Measurements from ENCODE around the gene AOPEP. TPM values are rescaled to one million over a fixed set of nuclear protein-coding genes. Genes with fewer than 3 reads are reported as not detected.

Gene AOPEP
- polyA plus RNA-seq, 1 of the 3 experiments (the other 2 are of a cell fraction): 54.6 TPM

DNA sequence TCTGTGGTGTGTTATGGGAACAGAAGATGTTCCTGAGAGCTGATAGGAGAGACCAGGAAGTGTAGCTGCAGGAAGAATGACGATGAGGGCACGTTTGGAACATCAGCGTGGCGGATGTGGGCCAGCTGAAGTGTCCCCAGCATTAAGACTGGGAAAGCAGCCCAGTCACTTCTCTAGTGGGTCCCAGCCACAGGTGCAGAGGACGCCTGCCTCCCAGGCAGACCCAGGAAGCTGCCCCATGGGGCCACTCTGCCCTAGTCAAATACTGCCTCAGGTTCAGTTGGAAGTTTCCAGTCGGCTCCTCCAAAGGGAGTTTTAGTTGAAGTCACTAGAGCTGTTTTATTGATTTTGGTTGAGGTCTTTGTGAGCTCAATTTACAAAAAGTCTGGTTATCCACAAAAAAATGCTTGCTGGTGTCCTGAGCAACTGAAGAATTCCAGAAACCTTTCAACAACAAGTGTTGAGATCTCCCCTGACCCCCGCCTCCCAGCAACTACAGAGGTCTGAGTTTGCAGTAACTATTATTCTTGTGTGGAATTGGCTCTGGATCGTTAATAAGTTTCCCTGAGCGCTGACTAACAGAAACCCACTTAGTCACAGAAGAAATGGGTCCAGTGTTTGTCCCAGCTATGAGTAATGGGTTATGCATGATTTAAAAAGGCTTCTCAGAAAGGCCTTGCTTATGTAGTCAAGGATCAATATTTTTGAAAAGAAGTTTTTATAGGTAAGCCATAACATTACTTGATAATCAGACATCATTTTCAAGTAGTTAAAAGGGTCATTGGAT is 296.9 kb downstream of the AOPEP start:
- 44% methylated on average over 9 of the region's 9 CpGs for WGBS (ENCODE audit: low lambda C conversion rate)
- H3K4me1 ChIP-seq (ENCODE audit: control insufficient read depth in 1 of 2, insufficient read depth in 2 of 2, low read depth in 1 of 2, low read length in 1 of 2): peaks cover 43 to 53% of the 10 kb centered on the region in 2 experiments
- no peaks in the 10 kb centered on the region for H3K27me3 ChIP-seq (ENCODE audit: insufficient read depth)
- peaks cover 93% of the 10 kb centered on the region for H3K79me2 ChIP-seq (ENCODE audit: insufficient read depth)
- H3K36me3 ChIP-seq (replicated peaks in 1 of 2; ENCODE audit: control insufficient read depth in 1 of 2, insufficient read depth in 2 of 2, low read length in 1 of 2): peaks cover 42 to 68% of the 10 kb centered on the region in 2 experiments
- H3K4me2 ChIP-seq: peak overlapping the region; percentile 65
- no peaks in the 10 kb centered on the region for H3K9me3 ChIP-seq
- H2AFZ ChIP-seq (ENCODE audit: low read depth): no peak overlapping the region
- H3K27ac ChIP-seq (ENCODE audit: low read depth in 2 of 2, low read length in 1 of 2): peak overlapping the region; percentile 87 to 94
- H3F3A ChIP-seq (replicated peaks; ENCODE audit: insufficient read depth): peaks cover 39% of the 10 kb centered on the region
- H3K4me3 ChIP-seq (ENCODE audit: low read depth in 2 of 2, low read length in 1 of 2): no peak overlapping the region
- DNase-seq: no peak
- CTCF ChIA-PET: interaction anchor here (0.7 to 3.5 kb wide), 9 partner anchors 10 to 342 kb away, joined by 3 to 17 read pairs (median 5); no protein-coding TSS in a partner anchor
- peak overlapping the region; percentile 53 for H3K9ac ChIP-seq
- no peaks in the 10 kb centered on the region for H4K20me1 ChIP-seq (ENCODE audit: insufficient read depth)
- H3K9me2 ChIP-seq: no peaks in the 10 kb centered on the region
- POLR2A ChIA-PET: no interaction called here
- no peak; the same call in 1 of the 2 replicates for TF ChIP-seq ELF1 (IDR thresholded peaks at IDR 0.05)
- TF ChIP-seq EZH2phosphoT487 (IDR thresholded peaks at IDR 0.05; ENCODE audit: borderline replicate concordance, low read depth): no peak
- no peak for TF ChIP-seq RFX5 (IDR thresholded peaks at IDR 0.05; ENCODE audit: low read length)
- TF ChIP-seq NRF1 (IDR thresholded peaks at IDR 0.05; ENCODE audit: low read depth, low read length): no peak
- no peak for TF ChIP-seq YY1 (IDR thresholded peaks at IDR 0.05; ENCODE audit: low read depth)
- no peak for TF ChIP-seq USF1 (IDR thresholded peaks at IDR 0.05; ENCODE audit: borderline replicate concordance, low read depth)
- peak in 1 of 2 experiments; percentile 81; a peak in 1 of 4 replicates for TF ChIP-seq EP300 (IDR thresholded peaks at IDR 0.05; ENCODE audit: borderline replicate concordance in 1 of 2, low read depth in 1 of 2, low read length in 1 of 2)
- TF ChIP-seq MEF2A (IDR thresholded peaks at IDR 0.05; ENCODE audit: borderline replicate concordance, low read depth): no peak
- TF ChIP-seq, protein P1, sequence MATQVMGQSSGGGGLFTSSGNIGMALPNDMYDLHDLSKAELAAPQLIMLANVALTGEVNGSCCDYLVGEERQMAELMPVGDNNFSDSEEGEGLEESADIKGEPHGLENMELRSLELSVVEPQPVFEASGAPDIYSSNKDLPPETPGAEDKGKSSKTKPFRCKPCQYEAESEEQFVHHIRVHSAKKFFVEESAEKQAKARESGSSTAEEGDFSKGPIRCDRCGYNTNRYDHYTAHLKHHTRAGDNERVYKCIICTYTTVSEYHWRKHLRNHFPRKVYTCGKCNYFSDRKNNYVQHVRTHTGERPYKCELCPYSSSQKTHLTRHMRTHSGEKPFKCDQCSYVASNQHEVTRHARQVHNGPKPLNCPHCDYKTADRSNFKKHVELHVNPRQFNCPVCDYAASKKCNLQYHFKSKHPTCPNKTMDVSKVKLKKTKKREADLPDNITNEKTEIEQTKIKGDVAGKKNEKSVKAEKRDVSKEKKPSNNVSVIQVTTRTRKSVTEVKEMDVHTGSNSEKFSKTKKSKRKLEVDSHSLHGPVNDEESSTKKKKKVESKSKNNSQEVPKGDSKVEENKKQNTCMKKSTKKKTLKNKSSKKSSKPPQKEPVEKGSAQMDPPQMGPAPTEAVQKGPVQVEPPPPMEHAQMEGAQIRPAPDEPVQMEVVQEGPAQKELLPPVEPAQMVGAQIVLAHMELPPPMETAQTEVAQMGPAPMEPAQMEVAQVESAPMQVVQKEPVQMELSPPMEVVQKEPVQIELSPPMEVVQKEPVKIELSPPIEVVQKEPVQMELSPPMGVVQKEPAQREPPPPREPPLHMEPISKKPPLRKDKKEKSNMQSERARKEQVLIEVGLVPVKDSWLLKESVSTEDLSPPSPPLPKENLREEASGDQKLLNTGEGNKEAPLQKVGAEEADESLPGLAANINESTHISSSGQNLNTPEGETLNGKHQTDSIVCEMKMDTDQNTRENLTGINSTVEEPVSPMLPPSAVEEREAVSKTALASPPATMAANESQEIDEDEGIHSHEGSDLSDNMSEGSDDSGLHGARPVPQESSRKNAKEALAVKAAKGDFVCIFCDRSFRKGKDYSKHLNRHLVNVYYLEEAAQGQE (IDR thresholded peaks at IDR 0.05; ENCODE audit: low read depth, low read length): no peak
- no peak for TF ChIP-seq TAF1 (IDR thresholded peaks at IDR 0.05; ENCODE audit: borderline replicate concordance, low read depth, low read length)
- peak; percentile 89 for TF ChIP-seq TCF12 (IDR thresholded peaks at IDR 0.05)
- TF ChIP-seq SMC3 (IDR thresholded peaks at IDR 0.05; ENCODE audit: low read depth, low read length): no peak
- no peak for TF ChIP-seq CTCF (IDR thresholded peaks at IDR 0.05)
- no peak for TF ChIP-seq SIN3A (IDR thresholded peaks at IDR 0.05; ENCODE audit: borderline replicate concordance, low read depth, low read length)
- no peak; the same call in 1 of the 2 replicates for TF ChIP-seq POLR2AphosphoS5 (IDR thresholded peaks at IDR 0.05; ENCODE audit: low read depth, low read length)
- TF ChIP-seq GABPA (IDR thresholded peaks at IDR 0.05; ENCODE audit: low read depth): no peak
- TF ChIP-seq CHD2 (IDR thresholded peaks at IDR 0.05; ENCODE audit: low read length, partially characterized antibody): no peak
- peak; percentile 17; the same call in 1 of the 2 replicates for TF ChIP-seq ZBTB33 (IDR thresholded peaks at IDR 0.05; ENCODE audit: borderline replicate concordance, low read depth)
- no peak for TF ChIP-seq MAX (IDR thresholded peaks at IDR 0.05; ENCODE audit: low read depth)
- TF ChIP-seq IRF3 (IDR thresholded peaks at IDR 0.05; ENCODE audit: low read depth, low read length): no peak
- TF ChIP-seq FOSL2 (IDR thresholded peaks at IDR 0.05; ENCODE audit: borderline replicate concordance, low read depth): peak; percentile 79; the same call in 1 of the 2 replicates
- peak; percentile 75 for TF ChIP-seq JUND (IDR thresholded peaks at IDR 0.05)
- TF ChIP-seq FOXM1 (IDR thresholded peaks at IDR 0.05; ENCODE audit: low read depth): peak; percentile 34; the same call in 1 of the 2 replicates
